Endodermal cell (in vitro differentiated cells): Measurements from ENCODE around the gene DGCR2. TPM values are rescaled to one million over a fixed set of nuclear protein-coding genes. Genes with fewer than 3 reads are reported as not detected.

ENCODE experiments used
- DNase-seq: peaks from one replicate; pipeline ENCODE4 v3.0.0-alpha.2; 2017
- H3K27ac ChIP-seq: 2 replicates; pipeline ENCODE4 v1.5.1; 2013; ENCODE audit warnings: mild to moderate bottlenecking, low read depth, low read length, moderate library complexity
- H3K27me3 ChIP-seq: 2 replicates; pipeline ENCODE4 v1.6.1; 2013; ENCODE audit warnings: mild to moderate bottlenecking, low read length, moderate library complexity; ENCODE audit not compliant: insufficient read depth, control insufficient read depth, poor library complexity, severe bottlenecking
- H3K36me3 ChIP-seq: 2 replicates; pipeline ENCODE4 v1.7.0; 2013; ENCODE audit warnings: mild to moderate bottlenecking, low read length, moderate library complexity; ENCODE audit not compliant: control insufficient read depth, insufficient read depth
- H3K4me1 ChIP-seq: one replicate; pipeline ENCODE4 v1.7.0; 2013; ENCODE audit warnings: low read length; ENCODE audit not compliant: control insufficient read depth, insufficient read depth
- H3K4me3 ChIP-seq: 2 replicates; pipeline ENCODE4 v1.5.1; 2013; ENCODE audit warnings: mild to moderate bottlenecking, low read length, moderate library complexity
- H3K9ac ChIP-seq: 2 replicates; pipeline ENCODE4 v1.6.1; 2013; ENCODE audit warnings: mild to moderate bottlenecking, low read length, moderate library complexity; ENCODE audit not compliant: poor library complexity, severe bottlenecking; ENCODE audit errors: extremely low read depth
- H3K9me3 ChIP-seq: 2 replicates; pipeline ENCODE4 v1.6.1; 2013; ENCODE audit warnings: mild to moderate bottlenecking, low read length, moderate library complexity; ENCODE audit not compliant: control insufficient read depth
- H3K27ac Mint-ChIP-seq: 2 replicates; pipeline ENCODE4 v1.8.0; 2020; ENCODE audit warnings: mixed read lengths
- H3K27me3 Mint-ChIP-seq: 2 replicates; pipeline ENCODE4 v1.8.0; 2021; ENCODE audit warnings: mild to moderate bottlenecking, mixed read lengths; ENCODE audit not compliant: insufficient read depth
- H3K36me3 Mint-ChIP-seq: 2 replicates; pipeline ENCODE4 v1.8.0; 2020; ENCODE audit warnings: low read depth, mixed read lengths
- H3K4me1 Mint-ChIP-seq: 2 replicates; pipeline ENCODE4 v1.8.0; 2020; ENCODE audit warnings: mixed read lengths
- H3K4me3 Mint-ChIP-seq: 2 replicates; pipeline ENCODE4 v1.8.0; 2020; ENCODE audit warnings: mild to moderate bottlenecking, moderate library complexity, mixed read lengths
- H3K9me3 Mint-ChIP-seq: 2 replicates; pipeline ENCODE4 v1.8.0; 2020; ENCODE audit warnings: mild to moderate bottlenecking, mixed read lengths
- WGBS, 2 experiments: methylation state at CpG; one replicate each; pipeline versions ENCODE4 v1.1.5 to v1.1.7; 2013; ENCODE audit warnings: missing lambda C conversion rate in 2 of 2, mixed read lengths in 1 of 2; ENCODE audit not compliant: insufficient coverage in 1 of 2, insufficient read length in 1 of 2; 5-methylcytosine and 5-hydroxymethylcytosine counted together
- total RNA-seq, 2 donors: library from RNA; stranded (reverse); fragmentation: NEBNext Ultra II Directional in 1 of 2; extraction: Animal tissue kit (Norgen Biotek cat#: 25700) in 1 of 2; gene quantifications; 2 replicates in 1 of 2; 3 replicates in 1 of 2; pipeline ENCODE4 v1.2.1, GENCODE V29; 2021
- TF ChIP-seq, protein P1 (sequence below): fragments of 200-600 bp; sonication (generic); conservative IDR thresholded peaks from 2 replicates; pipeline ENCODE4 v1.5.0; 2021; ENCODE audit warnings: antibody characterized with exemption, mild to moderate bottlenecking

DGCR2 gene
- total RNA-seq, 2 donors from 2014 or later, result 54.6 to 62.9 TPM

DNA sequence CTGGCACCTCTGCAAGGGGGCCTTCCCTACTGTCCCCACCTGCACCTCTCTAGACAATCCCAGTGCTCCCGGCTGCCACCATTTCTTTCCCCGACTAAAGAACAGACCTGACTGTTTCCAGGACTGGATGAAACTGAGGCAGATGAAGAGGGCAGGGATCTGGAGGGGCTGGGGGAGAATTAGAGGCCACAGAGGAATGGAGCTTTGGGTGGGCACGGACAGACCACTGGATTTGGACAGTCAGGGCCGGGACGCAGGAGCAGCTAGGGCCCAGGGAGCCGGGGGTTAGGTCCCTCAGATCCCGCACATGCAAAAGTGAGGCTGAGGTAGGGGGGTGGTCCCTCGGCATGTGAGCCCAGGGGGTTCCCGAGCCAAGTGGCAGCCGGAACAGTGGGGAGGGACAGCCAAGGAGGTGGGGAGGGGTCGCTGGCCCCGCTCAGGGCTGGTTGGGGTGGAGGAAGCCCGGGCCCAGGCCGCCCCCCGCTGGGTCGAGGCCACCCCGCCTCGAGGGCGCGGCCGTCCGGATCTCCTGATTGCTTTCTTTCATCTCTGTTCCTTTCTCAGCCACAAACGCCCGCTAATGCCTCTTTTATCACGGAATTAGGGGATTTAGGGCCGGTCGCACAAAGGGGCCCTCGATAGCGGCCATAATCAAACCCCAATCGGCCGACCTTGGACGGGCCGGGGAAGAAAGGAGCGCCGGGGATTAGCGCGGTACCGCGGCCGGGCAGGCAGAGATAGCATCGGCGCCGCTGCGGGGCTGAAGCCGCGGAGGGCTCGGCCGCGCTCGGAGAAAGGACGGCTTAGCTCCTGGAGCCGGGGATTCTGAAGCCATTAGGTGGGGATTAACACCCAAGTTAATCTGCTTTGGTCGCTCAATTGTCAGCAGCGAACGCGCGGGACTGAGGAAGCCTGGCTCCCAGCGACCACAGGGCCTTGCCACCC is 47.1 kb upstream of the DGCR2 start:
- Mint-ChIP-seq H3K36me3 (no peaks in the 10 kb centered on the region), H3K27me3 (peaks cover 77% of the 10 kb centered on the region), H3K4me1 (peaks cover 29% of the 10 kb centered on the region), H3K27ac (no peak overlapping the region), H3K4me3 (peak overlapping the region; percentile 84), H3K9me3 (peaks cover 5% of the 10 kb centered on the region)
- Histone ChIP-seq H3K4me1 (peaks cover 13% of the 10 kb centered on the region), H3K36me3 (no peaks in the 10 kb centered on the region), H3K9me3 (peaks cover 7% of the 10 kb centered on the region), H3K27me3 (peaks cover 68% of the 10 kb centered on the region), H3K27ac (no peak overlapping the region), H3K4me3 (no peak overlapping the region), H3K9ac (no peak overlapping the region)
- peak; percentile 84 for DNase-seq
- TF ChIP-seq, protein P1, sequence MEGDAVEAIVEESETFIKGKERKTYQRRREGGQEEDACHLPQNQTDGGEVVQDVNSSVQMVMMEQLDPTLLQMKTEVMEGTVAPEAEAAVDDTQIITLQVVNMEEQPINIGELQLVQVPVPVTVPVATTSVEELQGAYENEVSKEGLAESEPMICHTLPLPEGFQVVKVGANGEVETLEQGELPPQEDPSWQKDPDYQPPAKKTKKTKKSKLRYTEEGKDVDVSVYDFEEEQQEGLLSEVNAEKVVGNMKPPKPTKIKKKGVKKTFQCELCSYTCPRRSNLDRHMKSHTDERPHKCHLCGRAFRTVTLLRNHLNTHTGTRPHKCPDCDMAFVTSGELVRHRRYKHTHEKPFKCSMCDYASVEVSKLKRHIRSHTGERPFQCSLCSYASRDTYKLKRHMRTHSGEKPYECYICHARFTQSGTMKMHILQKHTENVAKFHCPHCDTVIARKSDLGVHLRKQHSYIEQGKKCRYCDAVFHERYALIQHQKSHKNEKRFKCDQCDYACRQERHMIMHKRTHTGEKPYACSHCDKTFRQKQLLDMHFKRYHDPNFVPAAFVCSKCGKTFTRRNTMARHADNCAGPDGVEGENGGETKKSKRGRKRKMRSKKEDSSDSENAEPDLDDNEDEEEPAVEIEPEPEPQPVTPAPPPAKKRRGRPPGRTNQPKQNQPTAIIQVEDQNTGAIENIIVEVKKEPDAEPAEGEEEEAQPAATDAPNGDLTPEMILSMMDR, result no peak
- 9 to 14% methylated on average over 45 to 58 of the region's 58 CpGs for WGBS, 2 experiments

DNA sequence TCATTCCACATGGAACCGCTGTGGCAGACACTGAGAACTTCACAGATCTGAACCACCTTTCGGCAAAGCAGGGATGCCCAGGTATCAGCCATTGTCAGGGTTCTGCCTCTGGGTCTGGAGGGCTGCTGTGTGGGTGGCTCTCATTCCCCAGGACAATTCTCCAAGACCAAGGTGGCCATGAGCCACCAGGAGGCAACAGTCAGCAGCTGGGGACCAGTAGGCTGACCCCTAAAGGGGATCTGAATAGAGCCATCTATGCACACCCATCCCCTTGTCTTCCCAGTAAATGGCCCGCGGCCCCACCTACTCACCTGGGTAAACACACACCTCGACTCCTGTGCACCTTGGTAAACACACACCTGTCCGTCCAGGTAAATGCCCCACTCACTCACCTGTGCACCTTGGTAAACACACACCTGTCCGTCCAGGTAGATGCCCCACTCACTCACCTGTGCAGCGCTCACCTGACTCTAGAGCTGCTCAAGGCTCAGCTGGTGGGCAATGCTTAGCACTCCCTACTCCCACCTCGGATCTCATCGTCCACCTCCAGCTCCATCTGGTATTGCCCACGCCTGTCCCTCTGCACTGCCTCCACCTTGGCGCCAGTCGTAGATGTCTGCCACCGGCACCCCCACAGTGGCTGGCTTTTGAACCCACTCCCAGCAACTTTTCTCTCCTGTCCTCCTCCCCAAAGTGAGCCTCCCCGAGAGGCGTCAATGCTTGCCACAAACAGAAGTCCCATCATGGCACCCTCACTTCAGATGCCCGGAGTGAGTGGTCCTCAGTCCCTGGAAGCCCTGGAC is 46.1 kb upstream of the DGCR2 start:
- H3K4me3 Mint-ChIP-seq, result no peak overlapping the region
- no peaks in the 10 kb centered on the region for H3K36me3 Mint-ChIP-seq
- peaks cover 78% of the 10 kb centered on the region for H3K27me3 ChIP-seq

More for the DNA sequence above, 46.1 kb upstream of the DGCR2 start:
- peaks cover 13% of the 10 kb centered on the region for H3K4me1 ChIP-seq
- peaks cover 7% of the 10 kb centered on the region for H3K9me3 ChIP-seq
- peaks cover 5% of the 10 kb centered on the region for H3K9me3 Mint-ChIP-seq
- 74 to 77% methylated on average over 11 to 17 of the region's 17 CpGs for WGBS, 2 experiments
- H3K4me3 ChIP-seq, result no peak overlapping the region
- no peak overlapping the region for H3K27ac ChIP-seq
- no peak overlapping the region for H3K9ac ChIP-seq
- no peaks in the 10 kb centered on the region for H3K36me3 ChIP-seq
- peaks cover 29% of the 10 kb centered on the region for H3K4me1 Mint-ChIP-seq
- peak; percentile 62 for DNase-seq
- H3K27me3 Mint-ChIP-seq, result peaks cover 82% of the 10 kb centered on the region
- TF ChIP-seq, protein P1, result peak; percentile 56
- no peak overlapping the region for H3K27ac Mint-ChIP-seq
